A673 (cell line): ENCODE measurements around the gene GALR3. TPM values are rescaled to one million over a fixed set of nuclear protein-coding genes. Genes with fewer than 3 reads are reported as not detected.

Experiments used
- BruUV-seq: library from RNA; stranded (reverse); fragments of 400-500 nt; replicated peaks from 2 replicates; lab custom pipeline; 2021; lab: Mats Ljungman, UMichigan
- CTCF ChIA-PET: fragments of 300-600 bp; sonication (Branson Sonifier 250); formaldehyde crosslinking; loops from one replicate; lab custom pipeline; 2022; ENCODE audit warnings: antibody characterized with exemption; lab: Charles Lee
- POLR2A ChIA-PET: fragments of 300-600 bp; sonication (Branson Sonifier 250); formaldehyde crosslinking; loops from one replicate; lab custom pipeline; 2022; ENCODE audit warnings: antibody characterized with exemption; ENCODE audit not compliant: low non-redundant PET; lab: Charles Lee
- DNase-seq: peaks from one replicate; pipeline ENCODE4 v3.0.0-alpha.2; 2015; ENCODE audit warnings: low spot score
- H3K27ac ChIP-seq: fragments of 200-600 bp; sonication (generic); 2 replicates; pipeline ENCODE4 v1.5.1; 2016; ENCODE audit warnings: mixed run types, low read depth, mild to moderate bottlenecking, mixed read lengths, antibody characterized with exemption, low read length; ENCODE audit not compliant: poor library complexity, severe bottlenecking
- H3K27me3 ChIP-seq: fragments of 200-600 bp; sonication (generic); replicated peaks from 2 replicates; pipeline ENCODE4 v1.6.1; 2017; ENCODE audit warnings: mixed run types, low read depth, mild to moderate bottlenecking, mixed read lengths, antibody characterized with exemption, low read length; ENCODE audit not compliant: insufficient read depth, poor library complexity
- H3K36me3 ChIP-seq: fragments of 200-600 bp; sonication (generic); 2 replicates; pipeline ENCODE4 v1.6.1; 2016; ENCODE audit warnings: mixed run types, mild to moderate bottlenecking, mixed read lengths, antibody characterized with exemption, low read length; ENCODE audit not compliant: insufficient read depth, poor library complexity, severe bottlenecking
- H3K4me1 ChIP-seq: fragments of 200-600 bp; sonication (generic); 2 replicates; pipeline ENCODE4 v1.6.1; 2017; ENCODE audit warnings: mixed run types, mild to moderate bottlenecking, mixed read lengths, antibody characterized with exemption, low read length; ENCODE audit not compliant: insufficient read depth, poor library complexity, severe bottlenecking
- H3K4me3 ChIP-seq: fragments of 200-600 bp; sonication (generic); 2 replicates; pipeline ENCODE4 v1.5.1; 2016; ENCODE audit warnings: low read depth, mixed run types, mild to moderate bottlenecking, mixed read lengths, low read length; ENCODE audit not compliant: poor library complexity, severe bottlenecking
- H3K9me3 ChIP-seq: fragments of 200-600 bp; sonication (generic); 2 replicates; pipeline ENCODE4 v1.6.1; 2016; ENCODE audit warnings: mixed run types, low read depth, mild to moderate bottlenecking, mixed read lengths, antibody characterized with exemption, low read length; ENCODE audit not compliant: poor library complexity, severe bottlenecking
- CTCF ChIP-seq: fragments of 300-800, 200-600 bp; sonication (generic); conservative IDR thresholded peaks from 2 replicates; pipeline ENCODE4 v1.5.1; 2017; ENCODE audit warnings: low read depth, mild to moderate bottlenecking, antibody characterized with exemption, low read length, moderate library complexity, mixed read lengths
- EZH2 ChIP-seq: fragments of 200-600 bp; sonication (generic); IDR thresholded peaks from 2 replicates; pipeline ENCODE4 v1.6.1; 2017; ENCODE audit warnings: borderline replicate concordance, low read depth, mild to moderate bottlenecking, mixed read lengths, antibody characterized with exemption, low read length; ENCODE audit not compliant: poor library complexity, severe bottlenecking
- intact Hi-C: fragments of 100-400 bp; cut with micrococcal nuclease; formaldehyde crosslinking; loops from one replicate; pipeline ENCODE4 v1.10.0; 2022; ENCODE audit not compliant: unreplicated experiment
- total RNA-seq: library from RNA; stranded (reverse); gene quantifications from 2 replicates; pipeline ENCODE4 v1.2.3, GENCODE V29; 2021

The GALR3 gene
- total RNA-seq, 1 experiment from 2014 or later = not detected

GRCh38 chr22:37832022-37832857 lies 9.1 kb downstream of the GALR3 start:
- Histone ChIP-seq H3K27me3 (no peaks in the 10 kb centered on the region), H3K9me3 (no peaks in the 10 kb centered on the region), H3K27ac (no peak overlapping the region), H3K4me1 (no peaks in the 10 kb centered on the region), H3K36me3 (peaks cover 41% of the 10 kb centered on the region), H3K4me3 (no peak overlapping the region)
- no TSS peak for BruUV-seq
- intact Hi-C loops = no loop called here
- ChIA-PET CTCF (no interaction called here), POLR2A (no interaction called here)
- no peak for TF ChIP-seq EZH2
- DNase-seq = no peak

- H3K4me3 ChIP-seq = peak overlapping the region; percentile 79
- peaks cover 10% of the 10 kb centered on the region for H3K9me3 ChIP-seq
- TF ChIP-seq EZH2 (no peak), CTCF (no peak)
- intact Hi-C loops = no loop called here
- no TSS peak for BruUV-seq
- ChIA-PET POLR2A (no interaction called here), CTCF (interaction anchor here (0.5 kb wide), 1 partner anchor 25 kb away, joined by 3 read pairs; no protein-coding TSS in a partner anchor)
- peaks cover 14% of the 10 kb centered on the region for H3K36me3 ChIP-seq
- no peaks in the 10 kb centered on the region for H3K4me1 ChIP-seq
- no peaks in the 10 kb centered on the region for H3K27me3 ChIP-seq
- H3K27ac ChIP-seq = no peak overlapping the region
- DNase-seq = no peak
Measured at GRCh38 chr22:37842015-37842793, 19.0 kb downstream of the GALR3 start.

- H3K4me3 ChIP-seq = peak overlapping the region; percentile 79
- ChIA-PET POLR2A (no interaction called here), CTCF (interaction anchor here (0.6 to 1.0 kb wide), 2 partner anchors 25 to 90 kb away, joined by 3 read pairs; no protein-coding TSS in a partner anchor)
- no TSS peak for BruUV-seq
- TF ChIP-seq EZH2 = no peak
- no peak for TF ChIP-seq CTCF
- no peak for DNase-seq
- H3K36me3 ChIP-seq = peaks cover 6% of the 10 kb centered on the region
- intact Hi-C loops = no loop called here
- peaks cover 10% of the 10 kb centered on the region for H3K9me3 ChIP-seq
- peak overlapping the region; percentile 75 for H3K27ac ChIP-seq
- no peaks in the 10 kb centered on the region for H3K27me3 ChIP-seq
- H3K4me1 ChIP-seq = no peaks in the 10 kb centered on the region
Measured at GRCh38 chr22:37843741-37844089, 20.5 kb downstream of the GALR3 start.
